Measurements from ENCODE around the gene SPC24.

SPC24 gene

GRCh38 chr19:11198769-11199424, 43.3 kb upstream of the SPC24 start:
- H3K36me3 ChIP-seq (ENCODE audit: control insufficient read depth, insufficient read depth, low read length), result no peaks in the 10 kb centered on the region
- no peak for DNase-seq
- H3K4me1 ChIP-seq (ENCODE audit: control insufficient read depth, insufficient read depth, low read length, poor library complexity, severe bottlenecking), result peaks cover 12% of the 10 kb centered on the region
- no peaks in the 10 kb centered on the region for H3K27me3 ChIP-seq (replicated peaks; ENCODE audit: control insufficient read depth, insufficient read depth, low read length, poor library complexity, severe bottlenecking)
- no peak overlapping the region for H3K27ac ChIP-seq (ENCODE audit: insufficient read depth, low read length, poor library complexity, severe bottlenecking)
- no peak overlapping the region for H3K4me3 ChIP-seq (ENCODE audit: insufficient read depth, low read depth, low read length, poor library complexity, severe bottlenecking)
- H3K9me3 ChIP-seq (ENCODE audit: control insufficient read depth, low read length), result no peaks in the 10 kb centered on the region

- Histone ChIP-seq H3K4me1 (ENCODE audit: control insufficient read depth, insufficient read depth, low read length, poor library complexity, severe bottlenecking) (peaks cover 12% of the 10 kb centered on the region), H3K9me3 (ENCODE audit: control insufficient read depth, low read length) (no peaks in the 10 kb centered on the region), H3K27ac (ENCODE audit: insufficient read depth, low read length, poor library complexity, severe bottlenecking) (no peak overlapping the region), H3K27me3 (replicated peaks; ENCODE audit: control insufficient read depth, insufficient read depth, low read length, poor library complexity, severe bottlenecking) (no peaks in the 10 kb centered on the region), H3K4me3 (ENCODE audit: insufficient read depth, low read depth, low read length, poor library complexity, severe bottlenecking) (peak overlapping the region; percentile 41), H3K36me3 (ENCODE audit: control insufficient read depth, insufficient read depth, low read length) (no peaks in the 10 kb centered on the region)
- no peak for DNase-seq
Observed at GRCh38 chr19:11198175-11198534, 42.6 kb upstream of the SPC24 start.

GRCh38 chr19:11197291-11198174, 42.0 kb upstream of the SPC24 start, which contains the start of gene KANK2:
Gene KANK2 (minus strand): TSS chr19:11197545. CDS start chr19:11194511, 3,034 bp downstream.
- peaks cover 12% of the 10 kb centered on the region for H3K4me1 ChIP-seq (ENCODE audit: control insufficient read depth, insufficient read depth, low read length, poor library complexity, severe bottlenecking)
- no peak within 1 kb of the TSS for H3K27ac ChIP-seq (ENCODE audit: insufficient read depth, low read length, poor library complexity, severe bottlenecking)
- no peaks in the 10 kb centered on the region for H3K36me3 ChIP-seq (ENCODE audit: control insufficient read depth, insufficient read depth, low read length)
- H3K27me3 ChIP-seq (replicated peaks; ENCODE audit: control insufficient read depth, insufficient read depth, low read length, poor library complexity, severe bottlenecking), result no peaks in the 10 kb centered on the region
- peak within 1 kb of the TSS; percentile 41 for H3K4me3 ChIP-seq (ENCODE audit: insufficient read depth, low read depth, low read length, poor library complexity, severe bottlenecking)
- H3K9me3 ChIP-seq (ENCODE audit: control insufficient read depth, low read length), result no peaks in the 10 kb centered on the region
- peak; percentile 49 to 55 (median 55) for DNase-seq

- H3K4me3 ChIP-seq (ENCODE audit: insufficient read depth, low read depth, low read length, poor library complexity, severe bottlenecking), result peak overlapping the region; percentile 41
- no peak overlapping the region for H3K27ac ChIP-seq (ENCODE audit: insufficient read depth, low read length, poor library complexity, severe bottlenecking)
- peaks cover 12% of the 10 kb centered on the region for H3K4me1 ChIP-seq (ENCODE audit: control insufficient read depth, insufficient read depth, low read length, poor library complexity, severe bottlenecking)
- no peaks in the 10 kb centered on the region for H3K9me3 ChIP-seq (ENCODE audit: control insufficient read depth, low read length)
- no peaks in the 10 kb centered on the region for H3K27me3 ChIP-seq (replicated peaks; ENCODE audit: control insufficient read depth, insufficient read depth, low read length, poor library complexity, severe bottlenecking)
- H3K36me3 ChIP-seq (ENCODE audit: control insufficient read depth, insufficient read depth, low read length), result no peaks in the 10 kb centered on the region
- DNase-seq, result no peak
Observed at GRCh38 chr19:11196406-11197287, 41.1 kb upstream of the SPC24 start.

GRCh38 chr19:11195681-11196080, 40.1 kb upstream of the SPC24 start:
- Histone ChIP-seq H3K4me1 (ENCODE audit: control insufficient read depth, insufficient read depth, low read length, poor library complexity, severe bottlenecking) (peaks cover 12% of the 10 kb centered on the region), H3K9me3 (ENCODE audit: control insufficient read depth, low read length) (no peaks in the 10 kb centered on the region), H3K4me3 (ENCODE audit: insufficient read depth, low read depth, low read length, poor library complexity, severe bottlenecking) (no peak overlapping the region), H3K27ac (ENCODE audit: insufficient read depth, low read length, poor library complexity, severe bottlenecking) (no peak overlapping the region), H3K27me3 (replicated peaks; ENCODE audit: control insufficient read depth, insufficient read depth, low read length, poor library complexity, severe bottlenecking) (no peaks in the 10 kb centered on the region), H3K36me3 (ENCODE audit: control insufficient read depth, insufficient read depth, low read length) (no peaks in the 10 kb centered on the region)
- no peak for DNase-seq

GRCh38 chr19:11194656-11195558, 39.3 kb upstream of the SPC24 start:
- no peak for DNase-seq
- no peaks in the 10 kb centered on the region for H3K36me3 ChIP-seq (ENCODE audit: control insufficient read depth, insufficient read depth, low read length)
- no peaks in the 10 kb centered on the region for H3K27me3 ChIP-seq (replicated peaks; ENCODE audit: control insufficient read depth, insufficient read depth, low read length, poor library complexity, severe bottlenecking)
- no peak overlapping the region for H3K27ac ChIP-seq (ENCODE audit: insufficient read depth, low read length, poor library complexity, severe bottlenecking)
- peaks cover 12% of the 10 kb centered on the region for H3K4me1 ChIP-seq (ENCODE audit: control insufficient read depth, insufficient read depth, low read length, poor library complexity, severe bottlenecking)
- H3K4me3 ChIP-seq (ENCODE audit: insufficient read depth, low read depth, low read length, poor library complexity, severe bottlenecking), result no peak overlapping the region
- H3K9me3 ChIP-seq (ENCODE audit: control insufficient read depth, low read length), result no peaks in the 10 kb centered on the region

GRCh38 chr19:11194173-11194572, 38.6 kb upstream of the SPC24 start:
- H3K4me1 ChIP-seq (ENCODE audit: control insufficient read depth, insufficient read depth, low read length, poor library complexity, severe bottlenecking), result peaks cover 12% of the 10 kb centered on the region
- no peaks in the 10 kb centered on the region for H3K9me3 ChIP-seq (ENCODE audit: control insufficient read depth, low read length)
- no peaks in the 10 kb centered on the region for H3K36me3 ChIP-seq (ENCODE audit: control insufficient read depth, insufficient read depth, low read length)
- no peak overlapping the region for H3K4me3 ChIP-seq (ENCODE audit: insufficient read depth, low read depth, low read length, poor library complexity, severe bottlenecking)
- no peaks in the 10 kb centered on the region for H3K27me3 ChIP-seq (replicated peaks; ENCODE audit: control insufficient read depth, insufficient read depth, low read length, poor library complexity, severe bottlenecking)
- H3K27ac ChIP-seq (ENCODE audit: insufficient read depth, low read length, poor library complexity, severe bottlenecking), result no peak overlapping the region
- no peak for DNase-seq

- no peak for DNase-seq
- no peaks in the 10 kb centered on the region for H3K9me3 ChIP-seq (ENCODE audit: control insufficient read depth, low read length)
- H3K4me3 ChIP-seq (ENCODE audit: insufficient read depth, low read depth, low read length, poor library complexity, severe bottlenecking), result no peak overlapping the region
- H3K27me3 ChIP-seq (replicated peaks; ENCODE audit: control insufficient read depth, insufficient read depth, low read length, poor library complexity, severe bottlenecking), result no peaks in the 10 kb centered on the region
- no peaks in the 10 kb centered on the region for H3K36me3 ChIP-seq (ENCODE audit: control insufficient read depth, insufficient read depth, low read length)
- peaks cover 12% of the 10 kb centered on the region for H3K4me1 ChIP-seq (ENCODE audit: control insufficient read depth, insufficient read depth, low read length, poor library complexity, severe bottlenecking)
- H3K27ac ChIP-seq (ENCODE audit: insufficient read depth, low read length, poor library complexity, severe bottlenecking), result no peak overlapping the region
Observed at GRCh38 chr19:11192957-11193939, 37.7 kb upstream of the SPC24 start.

Measured in effector memory CD4-positive, alpha-beta T cell (primary cell).